ENCODE measurements around the gene DNAH11. TPM values are rescaled to one million over a fixed set of nuclear protein-coding genes. Genes with fewer than 3 reads are reported as not detected.

Gene DNAH11
- total RNA-seq, 1 experiment from 2014 or later, result 2.0 TPM

DNA sequence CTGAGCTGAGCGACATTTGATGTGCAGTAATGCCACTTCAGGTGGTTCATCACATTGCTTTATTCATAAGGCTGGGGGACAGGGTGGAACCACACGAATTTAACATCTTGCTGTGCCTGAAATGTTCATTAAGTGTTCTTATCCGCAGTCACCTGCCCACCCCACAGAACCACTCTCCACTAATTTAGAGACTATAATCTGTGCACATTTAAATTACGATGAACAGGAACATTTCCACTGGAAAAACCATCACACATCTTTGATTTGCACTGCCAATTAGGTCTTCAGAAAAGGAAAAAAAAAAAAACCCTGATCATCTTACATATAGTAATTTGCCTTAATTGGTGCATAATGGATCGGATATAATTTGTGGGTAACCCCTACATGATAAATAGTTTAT is 400.6 kb downstream of the DNAH11 start:
- Histone ChIP-seq H3K4me3 (ENCODE audit: low read depth, low read length) (no peak overlapping the region), H3K27me3 (replicated peaks; ENCODE audit: control insufficient read depth, insufficient read depth, low read length) (peaks cover 2% of the 10 kb centered on the region; the same call in 1 of the 2 replicates), H3K36me3 (ENCODE audit: control insufficient read depth, insufficient read depth, low read length) (peaks cover 1% of the 10 kb centered on the region; the same call in 1 of the 2 replicates), H3K9me3 (no peaks in the 10 kb centered on the region), H3K4me1 (0 out of 2 replicates have a peak, but pooled peaks cover 8% of the 10 kb centered on the region)
- no peak for DNase-seq
- ChIA-PET POLR2A (no interaction called here), CTCF (no interaction called here)
- Mint-ChIP-seq H3K9me3 (ENCODE audit: unreplicated experiment) (no peaks in the 10 kb centered on the region), H3K4me3 (ENCODE audit: unreplicated experiment) (no peak overlapping the region), H3K27ac (ENCODE audit: unreplicated experiment) (no peak overlapping the region), H3K27me3 (ENCODE audit: insufficient read depth, unreplicated experiment) (peaks cover 2% of the 10 kb centered on the region), H3K4me1 (ENCODE audit: low read depth, unreplicated experiment) (peaks cover 7% of the 10 kb centered on the region), H3K36me3 (ENCODE audit: insufficient read depth, unreplicated experiment) (no peaks in the 10 kb centered on the region)
- TF ChIP-seq, protein P1, sequence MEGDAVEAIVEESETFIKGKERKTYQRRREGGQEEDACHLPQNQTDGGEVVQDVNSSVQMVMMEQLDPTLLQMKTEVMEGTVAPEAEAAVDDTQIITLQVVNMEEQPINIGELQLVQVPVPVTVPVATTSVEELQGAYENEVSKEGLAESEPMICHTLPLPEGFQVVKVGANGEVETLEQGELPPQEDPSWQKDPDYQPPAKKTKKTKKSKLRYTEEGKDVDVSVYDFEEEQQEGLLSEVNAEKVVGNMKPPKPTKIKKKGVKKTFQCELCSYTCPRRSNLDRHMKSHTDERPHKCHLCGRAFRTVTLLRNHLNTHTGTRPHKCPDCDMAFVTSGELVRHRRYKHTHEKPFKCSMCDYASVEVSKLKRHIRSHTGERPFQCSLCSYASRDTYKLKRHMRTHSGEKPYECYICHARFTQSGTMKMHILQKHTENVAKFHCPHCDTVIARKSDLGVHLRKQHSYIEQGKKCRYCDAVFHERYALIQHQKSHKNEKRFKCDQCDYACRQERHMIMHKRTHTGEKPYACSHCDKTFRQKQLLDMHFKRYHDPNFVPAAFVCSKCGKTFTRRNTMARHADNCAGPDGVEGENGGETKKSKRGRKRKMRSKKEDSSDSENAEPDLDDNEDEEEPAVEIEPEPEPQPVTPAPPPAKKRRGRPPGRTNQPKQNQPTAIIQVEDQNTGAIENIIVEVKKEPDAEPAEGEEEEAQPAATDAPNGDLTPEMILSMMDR (IDR thresholded peaks at IDR 0.05; ENCODE audit: insufficient read depth in 1 of 2, low read depth in 1 of 2, low read length in 1 of 2, severe bottlenecking in 1 of 2, unreplicated experiment in 1 of 2), result no peak
- intact Hi-C loops (cut with micrococcal nuclease; ENCODE audit: unreplicated experiment), result no loop called here
- no TSS peak for BruUV-seq (replicated peaks)

DNA sequence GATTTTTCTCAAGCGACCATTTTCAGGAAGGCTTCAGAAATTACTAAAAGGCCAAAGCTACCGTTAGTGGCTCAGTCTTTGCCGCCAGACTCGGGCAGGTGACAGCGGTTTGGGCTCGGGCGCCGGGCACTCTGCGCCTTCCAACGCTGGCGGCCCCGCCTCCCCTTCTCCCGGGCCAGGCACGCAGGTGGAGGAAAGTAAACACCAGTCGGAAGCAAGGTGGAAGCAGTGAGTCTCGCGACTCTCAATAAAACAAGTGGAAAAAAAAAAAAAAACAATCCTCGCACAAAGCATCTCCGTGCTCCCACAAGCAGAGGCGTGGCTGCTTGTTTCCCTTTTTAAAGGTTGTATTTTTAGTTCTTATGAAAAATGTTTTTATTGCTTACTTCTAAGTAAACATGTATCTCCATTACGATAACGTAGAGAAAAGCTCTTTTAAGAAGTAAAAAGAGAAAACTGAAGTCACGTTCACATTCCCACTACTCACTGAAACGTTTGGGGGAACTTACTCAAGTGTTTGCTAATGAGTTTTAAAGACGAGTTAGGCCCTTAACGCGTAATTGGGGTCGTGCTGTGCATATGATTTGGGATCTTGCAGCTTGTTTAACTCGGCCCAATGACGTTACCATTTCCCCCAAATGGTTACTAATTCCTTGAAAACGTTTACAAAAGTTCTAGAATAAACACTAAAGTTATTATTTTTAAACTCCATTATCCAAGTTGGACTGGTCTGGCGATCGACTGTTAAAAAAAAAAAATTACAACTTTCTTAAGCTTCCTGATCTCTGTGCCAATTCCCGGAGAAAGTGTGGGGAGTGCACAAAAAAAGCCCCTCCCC is 402.0 kb downstream of the DNAH11 start:
- H3K27me3 ChIP-seq (replicated peaks; ENCODE audit: control insufficient read depth, insufficient read depth, low read length), result peaks cover 2% of the 10 kb centered on the region; the same call in 1 of the 2 replicates
- 0 out of 2 replicates have a peak, but pooled peaks cover 8% of the 10 kb centered on the region for H3K4me1 ChIP-seq
- ChIA-PET POLR2A (interaction anchor here (0.6 to 0.7 kb wide), 2 partner anchors 9 to 254 kb away, joined by 3 to 4 read pairs; no protein-coding TSS in a partner anchor), CTCF (interaction anchor here (0.7 kb wide), 2 partner anchors 10 to 580 kb away, joined by 3 to 4 read pairs; no protein-coding TSS in a partner anchor)
- peak; percentile 51 to 60 for DNase-seq
- TF ChIP-seq, protein P1 (IDR thresholded peaks at IDR 0.05; ENCODE audit: insufficient read depth in 1 of 2, low read depth in 1 of 2, low read length in 1 of 2, severe bottlenecking in 1 of 2, unreplicated experiment in 1 of 2), result no peak
- H3K27me3 Mint-ChIP-seq (ENCODE audit: insufficient read depth, unreplicated experiment), result peaks cover 7% of the 10 kb centered on the region
- H3K9me3 ChIP-seq, result no peaks in the 10 kb centered on the region
- peaks cover 1% of the 10 kb centered on the region; the same call in 1 of the 2 replicates for H3K36me3 ChIP-seq (ENCODE audit: control insufficient read depth, insufficient read depth, low read length)
- no peaks in the 10 kb centered on the region for H3K36me3 Mint-ChIP-seq (ENCODE audit: insufficient read depth, unreplicated experiment)
- intact Hi-C loops (cut with micrococcal nuclease; ENCODE audit: unreplicated experiment), result no loop called here
- H3K4me3 ChIP-seq (ENCODE audit: low read depth, low read length), result peak overlapping the region; percentile 64
- peak overlapping the region; percentile 73 for H3K4me3 Mint-ChIP-seq (ENCODE audit: unreplicated experiment)
- BruUV-seq (replicated peaks), result TSS peak; percentile 36
- no peaks in the 10 kb centered on the region for H3K9me3 Mint-ChIP-seq (ENCODE audit: unreplicated experiment)
- peak overlapping the region; percentile 86 for H3K27ac Mint-ChIP-seq (ENCODE audit: unreplicated experiment)
- peaks cover 12% of the 10 kb centered on the region for H3K4me1 Mint-ChIP-seq (ENCODE audit: low read depth, unreplicated experiment)

DNA sequence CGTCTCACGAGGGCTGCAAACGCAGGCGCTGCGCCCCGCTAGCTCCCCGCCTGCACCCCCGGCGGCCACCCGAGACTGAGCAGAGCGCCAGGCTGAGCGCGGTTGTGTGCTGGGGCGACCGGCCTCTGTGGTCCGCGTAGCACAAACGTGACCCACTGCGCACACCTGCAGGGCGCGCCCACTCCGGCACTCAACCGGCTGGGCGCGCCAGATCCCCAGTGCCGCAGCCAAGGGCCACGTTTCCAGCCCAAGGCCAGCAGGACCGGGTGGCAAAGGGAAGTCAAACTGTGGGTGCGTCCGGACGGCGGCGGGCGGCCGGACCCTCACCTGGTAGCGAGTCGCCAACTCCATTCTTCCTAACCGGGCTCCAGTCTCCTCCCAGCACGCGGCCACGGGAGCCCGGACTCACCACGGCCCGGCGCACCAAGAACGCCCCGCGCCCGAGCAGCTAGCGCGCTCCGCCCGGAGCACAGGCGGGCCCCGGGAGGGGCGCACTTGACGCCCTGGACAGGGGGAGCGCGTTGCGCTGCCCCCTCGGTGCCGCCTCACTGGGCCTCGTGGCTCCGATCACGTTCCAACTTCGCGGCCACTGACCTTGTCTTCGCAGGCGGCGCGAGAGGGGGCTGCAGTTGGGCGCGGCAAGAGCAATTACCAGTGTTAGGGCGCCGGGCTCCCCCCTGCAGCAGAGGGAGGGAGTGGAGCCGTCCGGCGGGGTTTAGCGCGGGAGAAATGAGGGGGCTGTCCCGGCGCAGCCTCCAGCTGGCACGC is 402.8 kb downstream of the DNAH11 start, which contains the start of gene CDCA7L:
CDCA7L (minus strand) TSS at position 446 of the 768 bp plus-strand sequence; CDS start at position 351, 95 bp downstream.
- Mint-ChIP-seq H3K4me3 (ENCODE audit: unreplicated experiment) (peak within 1 kb of the TSS; percentile 73), H3K4me1 (ENCODE audit: low read depth, unreplicated experiment) (peaks cover 12% of the 10 kb centered on the region), H3K36me3 (ENCODE audit: insufficient read depth, unreplicated experiment) (no peaks in the 10 kb centered on the region), H3K27me3 (ENCODE audit: insufficient read depth, unreplicated experiment) (peaks cover 7% of the 10 kb centered on the region), H3K27ac (ENCODE audit: unreplicated experiment) (peak within 1 kb of the TSS; percentile 86), H3K9me3 (ENCODE audit: unreplicated experiment) (no peaks in the 10 kb centered on the region)
- ChIA-PET CTCF (interaction anchor here (0.7 to 0.8 kb wide), 2 partner anchors 9 to 137 kb away, joined by 4 read pairs; no protein-coding TSS in a partner anchor), POLR2A (no interaction called here)
- Histone ChIP-seq H3K27me3 (replicated peaks; ENCODE audit: control insufficient read depth, insufficient read depth, low read length) (peaks cover 2% of the 10 kb centered on the region; the same call in 1 of the 2 replicates), H3K9me3 (no peaks in the 10 kb centered on the region), H3K4me1 (0 out of 2 replicates have a peak, but pooled peaks cover 8% of the 10 kb centered on the region), H3K36me3 (ENCODE audit: control insufficient read depth, insufficient read depth, low read length) (no peaks in the 10 kb centered on the region), H3K4me3 (ENCODE audit: low read depth, low read length) (peak within 1 kb of the TSS; percentile 64)
- intact Hi-C loops (cut with micrococcal nuclease; ENCODE audit: unreplicated experiment), result no loop called here
- TF ChIP-seq, protein P1 (IDR thresholded peaks at IDR 0.05; ENCODE audit: insufficient read depth in 1 of 2, low read depth in 1 of 2, low read length in 1 of 2, severe bottlenecking in 1 of 2, unreplicated experiment in 1 of 2), result peak in 1 of 2 experiments; percentile 9
- DNase-seq, result peak; percentile 66 to 75
- BruUV-seq (replicated peaks), result no TSS peak

Measured in Caco-2 (cell line).